ENCODE results near the gene PELI2.

PELI2 gene

DNA sequence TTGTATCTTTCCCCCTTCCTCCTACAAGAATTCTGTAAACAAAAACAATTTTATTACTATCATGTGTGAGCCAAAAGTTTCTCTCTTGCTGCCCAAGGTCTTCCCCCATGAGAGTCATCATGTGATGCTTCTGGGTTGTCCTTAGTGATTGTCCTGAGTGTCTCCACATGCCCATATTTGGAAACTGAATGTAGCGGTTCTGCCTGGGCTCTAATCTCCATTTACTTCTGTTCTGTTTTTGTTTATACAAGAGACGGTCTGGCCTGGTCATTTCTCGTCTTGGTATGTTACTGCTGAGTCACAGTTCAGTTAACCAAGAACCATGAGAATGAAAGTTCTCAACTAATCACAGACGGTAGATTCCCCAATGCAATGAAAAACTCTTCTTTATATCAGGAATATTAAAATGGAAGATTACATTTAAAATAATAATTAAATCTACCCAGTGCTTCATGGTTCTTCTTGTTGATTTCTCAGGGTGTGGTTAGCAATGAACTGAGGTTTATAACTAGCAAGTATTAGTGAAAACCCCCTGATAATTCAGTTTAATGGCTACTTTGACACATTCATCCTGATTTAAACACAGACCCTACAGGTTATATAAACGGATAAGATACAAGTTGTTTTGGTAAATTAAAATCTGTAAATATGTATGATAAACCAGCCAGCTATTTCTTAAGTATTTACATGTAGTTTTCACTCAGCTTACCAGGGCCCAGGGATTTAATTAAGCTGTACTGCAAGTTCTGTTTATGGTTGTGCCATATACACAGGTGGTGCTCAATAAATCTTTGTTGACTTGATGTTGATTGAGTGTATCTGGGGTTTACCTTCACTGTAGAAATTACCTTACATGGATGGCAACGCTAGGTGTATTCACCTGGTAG, 81.1 kb downstream of the PELI2 start:
- no peak overlapping the region for H3K9ac ChIP-seq (ENCODE audit: low read depth in 1 of 2, low read length in 2 of 2)
- peaks cover 30 to 43% of the 10 kb centered on the region in 2 donors for H3K4me1 ChIP-seq (ENCODE audit: control insufficient read depth in 1 of 2, insufficient read depth in 2 of 2, low read length in 2 of 2)
- H3K27ac ChIP-seq (ENCODE audit: low read depth, low read length), result peak overlapping the region; percentile 53
- no peaks in the 10 kb centered on the region for H3K27me3 ChIP-seq (ENCODE audit: control insufficient read depth in 1 of 2, insufficient read depth in 2 of 2, low read length in 2 of 2)
- no peaks in the 10 kb centered on the region for H3K9me3 ChIP-seq (ENCODE audit: control insufficient read depth in 1 of 2, low read length in 2 of 2)
- H3K4me3 ChIP-seq (ENCODE audit: low read depth in 1 of 2, low read length in 2 of 2), result no peak overlapping the region
- no peaks in the 10 kb centered on the region for H3K36me3 ChIP-seq (ENCODE audit: control insufficient read depth in 1 of 2, insufficient read depth in 2 of 2, low read length in 2 of 2)

DNA sequence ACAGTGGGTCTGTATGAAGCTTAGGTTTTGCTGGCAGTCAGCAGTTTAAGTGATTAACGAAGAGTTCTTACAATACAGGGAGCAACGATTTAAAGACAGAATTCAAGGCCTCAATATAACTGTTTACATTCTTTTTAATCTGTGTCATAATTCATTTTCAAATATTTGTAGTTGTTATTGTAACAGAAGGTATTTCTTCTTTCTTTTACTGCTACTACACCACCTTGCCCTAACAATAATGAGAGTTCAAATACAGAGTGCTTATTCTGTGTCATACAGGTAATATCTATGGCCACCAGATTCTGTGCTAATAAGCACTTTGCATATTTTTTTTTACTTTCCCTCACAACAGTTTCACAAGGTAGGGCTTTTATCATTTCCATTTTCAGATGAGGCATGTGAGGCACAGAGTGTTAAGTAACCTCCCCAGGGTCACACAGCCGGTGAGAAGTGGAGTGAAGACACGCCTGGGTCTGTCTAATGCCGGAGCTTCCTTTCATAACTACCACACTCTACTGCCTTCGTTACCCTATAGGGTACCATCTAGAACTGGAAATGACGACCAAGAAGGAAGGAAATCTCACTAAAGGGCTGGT, 81.9 kb downstream of the PELI2 start:
- peak overlapping the region; percentile 53 for H3K27ac ChIP-seq (ENCODE audit: low read depth, low read length)
- no peaks in the 10 kb centered on the region for H3K27me3 ChIP-seq (ENCODE audit: control insufficient read depth in 1 of 2, insufficient read depth in 2 of 2, low read length in 2 of 2)
- H3K9me3 ChIP-seq (ENCODE audit: control insufficient read depth in 1 of 2, low read length in 2 of 2), result no peaks in the 10 kb centered on the region
- no peak overlapping the region for H3K9ac ChIP-seq (ENCODE audit: low read depth in 1 of 2, low read length in 2 of 2)
- H3K36me3 ChIP-seq (ENCODE audit: control insufficient read depth in 1 of 2, insufficient read depth in 2 of 2, low read length in 2 of 2), result no peaks in the 10 kb centered on the region
- H3K4me1 ChIP-seq (ENCODE audit: control insufficient read depth in 1 of 2, insufficient read depth in 2 of 2, low read length in 2 of 2), result peaks cover 31 to 48% of the 10 kb centered on the region in 2 donors
- no peak overlapping the region for H3K4me3 ChIP-seq (ENCODE audit: low read depth in 1 of 2, low read length in 2 of 2)

DNA sequence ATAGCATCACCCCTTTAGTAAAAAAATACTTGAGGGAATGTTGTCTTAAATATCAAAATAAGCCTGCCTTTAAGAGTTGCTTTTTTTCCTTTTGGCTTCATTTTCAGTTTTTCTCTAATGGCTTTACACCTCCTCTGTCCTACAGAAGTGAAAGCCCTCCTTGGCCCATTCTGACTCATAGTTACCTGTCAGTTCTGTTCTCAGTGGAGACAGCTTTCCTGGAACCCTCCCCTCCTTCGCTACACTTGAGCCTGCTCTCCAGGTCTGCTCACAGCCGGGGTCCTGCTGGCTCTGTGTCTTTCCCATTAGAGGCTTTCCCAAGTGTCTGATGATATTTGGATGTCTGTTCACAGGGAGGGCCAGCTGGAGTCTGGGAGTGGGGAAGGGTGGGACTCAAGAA, 84.0 kb downstream of the PELI2 start:
- H3K27ac ChIP-seq (ENCODE audit: low read depth, low read length), result no peak overlapping the region
- H3K9me3 ChIP-seq (ENCODE audit: control insufficient read depth in 1 of 2, low read length in 2 of 2), result no peaks in the 10 kb centered on the region
- H3K4me3 ChIP-seq (ENCODE audit: low read depth in 1 of 2, low read length in 2 of 2), result no peak overlapping the region
- H3K27me3 ChIP-seq (ENCODE audit: control insufficient read depth in 1 of 2, insufficient read depth in 2 of 2, low read length in 2 of 2), result no peaks in the 10 kb centered on the region
- peaks cover 34 to 54% of the 10 kb centered on the region in 2 donors for H3K4me1 ChIP-seq (ENCODE audit: control insufficient read depth in 1 of 2, insufficient read depth in 2 of 2, low read length in 2 of 2)
- no peaks in the 10 kb centered on the region for H3K36me3 ChIP-seq (ENCODE audit: control insufficient read depth in 1 of 2, insufficient read depth in 2 of 2, low read length in 2 of 2)
- H3K9ac ChIP-seq (ENCODE audit: low read depth in 1 of 2, low read length in 2 of 2), result no peak overlapping the region

DNA sequence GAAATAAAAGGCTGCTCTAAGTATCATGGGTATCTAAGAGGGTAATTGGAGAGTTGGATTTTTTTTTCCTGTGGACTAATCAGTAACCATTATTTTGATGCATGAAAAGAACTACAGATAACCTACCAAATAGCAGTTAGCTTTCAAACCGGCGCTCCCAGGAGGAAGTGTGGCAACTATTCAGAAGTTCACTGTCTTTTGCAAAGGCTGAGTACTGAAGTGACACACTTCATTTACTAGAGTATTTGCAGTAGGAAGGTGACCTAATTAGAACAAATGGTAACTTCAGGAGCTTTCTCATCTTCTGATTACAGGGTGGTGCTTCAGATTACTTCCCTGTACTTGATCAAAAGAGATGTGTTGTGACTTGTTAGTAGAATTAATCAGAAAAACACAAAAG, 87.7 kb downstream of the PELI2 start:
- no peaks in the 10 kb centered on the region for H3K27me3 ChIP-seq (ENCODE audit: control insufficient read depth in 1 of 2, insufficient read depth in 2 of 2, low read length in 2 of 2)
- H3K27ac ChIP-seq (ENCODE audit: low read depth, low read length), result no peak overlapping the region
- peak overlapping the region; percentile 25 to 28 for H3K4me3 ChIP-seq (ENCODE audit: low read depth in 1 of 2, low read length in 2 of 2)
- H3K36me3 ChIP-seq (ENCODE audit: control insufficient read depth in 1 of 2, insufficient read depth in 2 of 2, low read length in 2 of 2), result no peaks in the 10 kb centered on the region
- no peak overlapping the region for H3K9ac ChIP-seq (ENCODE audit: low read depth in 1 of 2, low read length in 2 of 2)
- no peaks in the 10 kb centered on the region for H3K9me3 ChIP-seq (ENCODE audit: control insufficient read depth in 1 of 2, low read length in 2 of 2)
- peaks cover 46 to 56% of the 10 kb centered on the region in 2 donors for H3K4me1 ChIP-seq (ENCODE audit: control insufficient read depth in 1 of 2, insufficient read depth in 2 of 2, low read length in 2 of 2)

DNA sequence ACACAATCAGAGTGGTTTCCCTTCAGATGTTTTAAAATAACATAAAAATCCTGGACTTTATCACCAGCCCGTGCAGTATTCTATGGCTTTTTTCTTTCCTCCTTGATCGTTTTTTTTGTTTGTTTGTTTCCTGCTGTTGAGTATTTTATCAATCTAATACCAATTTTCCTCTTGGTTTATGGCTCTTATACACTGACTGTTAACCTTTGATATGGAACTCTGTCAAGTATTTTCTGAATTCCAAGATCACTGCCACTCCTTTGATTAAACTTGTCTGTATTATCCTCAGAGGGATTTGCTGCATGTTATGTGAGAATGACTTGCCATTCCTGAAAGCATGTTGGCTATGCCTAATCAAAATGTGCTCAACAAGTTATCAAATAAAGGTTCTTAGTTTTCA, 88.4 kb downstream of the PELI2 start:
- Histone ChIP-seq H3K9me3 (ENCODE audit: control insufficient read depth in 1 of 2, low read length in 2 of 2) (no peaks in the 10 kb centered on the region), H3K4me1 (ENCODE audit: control insufficient read depth in 1 of 2, insufficient read depth in 2 of 2, low read length in 2 of 2) (peaks cover 46 to 56% of the 10 kb centered on the region in 2 donors), H3K9ac (ENCODE audit: low read depth in 1 of 2, low read length in 2 of 2) (no peak overlapping the region), H3K27me3 (ENCODE audit: control insufficient read depth in 1 of 2, insufficient read depth in 2 of 2, low read length in 2 of 2) (no peaks in the 10 kb centered on the region), H3K27ac (ENCODE audit: low read depth, low read length) (no peak overlapping the region), H3K36me3 (ENCODE audit: control insufficient read depth in 1 of 2, insufficient read depth in 2 of 2, low read length in 2 of 2) (no peaks in the 10 kb centered on the region), H3K4me3 (ENCODE audit: low read depth in 1 of 2, low read length in 2 of 2) (no peak overlapping the region)

DNA sequence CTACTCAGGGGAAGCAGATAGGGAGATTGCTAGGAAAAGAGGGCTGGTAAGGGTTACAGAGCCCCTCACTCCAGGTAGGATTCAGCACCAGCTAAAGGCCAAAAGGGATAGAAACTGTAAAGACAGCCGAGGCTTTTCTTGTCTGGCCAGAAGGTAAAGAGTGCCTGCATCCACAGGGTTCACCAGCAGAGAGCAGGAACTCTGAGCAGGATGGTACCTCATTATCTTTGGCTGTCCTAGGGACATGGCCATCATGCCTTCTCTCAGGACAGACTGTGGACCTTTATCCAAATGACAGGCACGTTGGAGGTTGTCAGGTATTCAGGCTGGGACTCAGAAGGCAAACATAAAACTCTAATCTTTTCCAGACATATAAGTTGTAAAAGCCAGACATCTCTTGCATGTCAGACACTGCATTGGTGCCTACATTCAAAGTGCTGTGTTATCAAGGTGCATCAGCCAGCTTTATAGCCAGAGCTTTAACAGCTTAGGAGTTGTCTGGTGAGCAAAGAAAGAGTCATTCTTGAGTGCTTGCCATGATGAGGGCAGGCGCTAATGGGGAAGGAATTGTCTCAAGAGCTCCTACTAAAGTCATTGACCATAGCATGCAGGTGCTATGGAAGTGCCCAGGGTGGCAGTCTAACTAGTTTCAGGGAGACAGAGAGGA, 89.5 kb downstream of the PELI2 start:
- Histone ChIP-seq H3K9ac (ENCODE audit: low read depth in 1 of 2, low read length in 2 of 2) (no peak overlapping the region), H3K4me1 (ENCODE audit: control insufficient read depth in 1 of 2, insufficient read depth in 2 of 2, low read length in 2 of 2) (peaks cover 40 to 52% of the 10 kb centered on the region in 2 donors), H3K4me3 (ENCODE audit: low read depth in 1 of 2, low read length in 2 of 2) (peak overlapping the region in 1 of 2 donors; percentile 4), H3K9me3 (ENCODE audit: control insufficient read depth in 1 of 2, low read length in 2 of 2) (no peaks in the 10 kb centered on the region), H3K27ac (ENCODE audit: low read depth, low read length) (no peak overlapping the region), H3K27me3 (ENCODE audit: control insufficient read depth in 1 of 2, insufficient read depth in 2 of 2, low read length in 2 of 2) (no peaks in the 10 kb centered on the region), H3K36me3 (ENCODE audit: control insufficient read depth in 1 of 2, insufficient read depth in 2 of 2, low read length in 2 of 2) (no peaks in the 10 kb centered on the region)

DNA sequence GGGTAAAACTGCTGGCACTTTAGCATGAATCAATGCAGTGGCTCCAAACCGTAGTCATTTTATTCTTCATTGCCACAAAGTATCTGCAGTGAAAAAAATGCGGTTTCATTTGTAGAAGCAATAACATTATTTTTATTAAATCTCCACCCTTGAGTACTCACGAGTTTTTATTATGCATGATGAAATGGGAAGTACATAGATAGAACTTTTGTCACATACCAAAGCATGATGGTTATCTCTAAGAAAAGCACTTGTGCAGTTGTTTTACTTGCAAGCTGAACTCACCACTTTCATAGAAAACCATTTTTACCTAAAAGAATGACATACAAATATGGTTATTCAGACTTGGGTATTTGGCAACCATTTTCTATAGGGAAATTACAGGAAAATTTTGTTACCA, 90.3 kb downstream of the PELI2 start:
- Histone ChIP-seq H3K9me3 (ENCODE audit: control insufficient read depth in 1 of 2, low read length in 2 of 2) (no peaks in the 10 kb centered on the region), H3K27me3 (ENCODE audit: control insufficient read depth in 1 of 2, insufficient read depth in 2 of 2, low read length in 2 of 2) (no peaks in the 10 kb centered on the region), H3K4me1 (ENCODE audit: control insufficient read depth in 1 of 2, insufficient read depth in 2 of 2, low read length in 2 of 2) (peaks cover 36 to 50% of the 10 kb centered on the region in 2 donors), H3K27ac (ENCODE audit: low read depth, low read length) (no peak overlapping the region), H3K36me3 (ENCODE audit: control insufficient read depth in 1 of 2, insufficient read depth in 2 of 2, low read length in 2 of 2) (no peaks in the 10 kb centered on the region), H3K9ac (ENCODE audit: low read depth in 1 of 2, low read length in 2 of 2) (no peak overlapping the region), H3K4me3 (ENCODE audit: low read depth in 1 of 2, low read length in 2 of 2) (no peak overlapping the region)

DNA sequence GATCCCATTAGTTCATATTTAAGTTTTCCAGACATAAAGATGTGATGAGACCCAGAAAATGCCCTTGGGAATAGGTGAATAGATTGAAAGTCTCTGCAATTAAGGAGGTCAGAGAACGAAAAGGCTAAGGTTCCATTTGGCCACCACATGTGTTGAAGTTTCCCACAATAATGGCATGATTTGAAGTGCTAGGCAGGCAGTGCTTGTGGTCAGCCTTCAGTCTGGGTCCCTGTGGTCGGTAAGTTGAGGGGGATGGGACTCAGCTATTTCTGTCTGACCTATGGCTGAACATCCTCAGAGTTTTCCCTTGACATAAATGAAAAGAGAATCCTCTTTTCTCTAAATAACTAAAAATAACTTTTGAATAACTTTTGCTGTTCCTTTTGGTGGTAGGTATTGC, 92.4 kb downstream of the PELI2 start:
- Histone ChIP-seq H3K9ac (ENCODE audit: low read depth in 1 of 2, low read length in 2 of 2) (no peak overlapping the region), H3K4me3 (ENCODE audit: low read depth in 1 of 2, low read length in 2 of 2) (no peak overlapping the region), H3K27me3 (ENCODE audit: control insufficient read depth in 1 of 2, insufficient read depth in 2 of 2, low read length in 2 of 2) (no peaks in the 10 kb centered on the region), H3K36me3 (ENCODE audit: control insufficient read depth in 1 of 2, insufficient read depth in 2 of 2, low read length in 2 of 2) (no peaks in the 10 kb centered on the region), H3K27ac (ENCODE audit: low read depth, low read length) (no peak overlapping the region), H3K9me3 (ENCODE audit: control insufficient read depth in 1 of 2, low read length in 2 of 2) (no peaks in the 10 kb centered on the region), H3K4me1 (ENCODE audit: control insufficient read depth in 1 of 2, insufficient read depth in 2 of 2, low read length in 2 of 2) (peaks cover 25 to 32% of the 10 kb centered on the region in 2 donors)

DNA sequence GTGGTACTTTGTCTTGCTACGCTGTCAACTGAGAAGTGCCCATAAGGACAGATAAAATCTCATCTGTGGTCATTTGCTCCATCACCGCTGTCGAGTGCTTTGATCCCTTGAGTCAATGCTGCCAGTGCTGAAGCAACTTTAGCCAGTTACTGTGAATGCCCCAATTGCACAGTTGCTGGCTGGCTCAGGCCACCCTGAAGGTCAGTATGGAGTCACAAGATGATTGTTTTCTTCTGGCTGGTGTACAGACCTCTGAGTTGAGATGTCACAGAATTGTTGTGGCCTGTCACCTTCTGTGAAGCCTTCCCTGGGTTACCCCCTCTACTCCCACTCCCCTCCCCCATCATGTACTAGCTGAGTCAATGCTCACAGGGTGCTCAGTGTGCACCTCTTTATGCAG, 92.9 kb downstream of the PELI2 start:
- H3K9me3 ChIP-seq (ENCODE audit: control insufficient read depth in 1 of 2, low read length in 2 of 2), result no peaks in the 10 kb centered on the region
- H3K4me3 ChIP-seq (ENCODE audit: low read depth in 1 of 2, low read length in 2 of 2), result no peak overlapping the region
- H3K27ac ChIP-seq (ENCODE audit: low read depth, low read length), result no peak overlapping the region
- peaks cover 23 to 29% of the 10 kb centered on the region in 2 donors for H3K4me1 ChIP-seq (ENCODE audit: control insufficient read depth in 1 of 2, insufficient read depth in 2 of 2, low read length in 2 of 2)
- H3K27me3 ChIP-seq (ENCODE audit: control insufficient read depth in 1 of 2, insufficient read depth in 2 of 2, low read length in 2 of 2), result no peaks in the 10 kb centered on the region
- no peak overlapping the region for H3K9ac ChIP-seq (ENCODE audit: low read depth in 1 of 2, low read length in 2 of 2)
- no peaks in the 10 kb centered on the region for H3K36me3 ChIP-seq (ENCODE audit: control insufficient read depth in 1 of 2, insufficient read depth in 2 of 2, low read length in 2 of 2)

DNA sequence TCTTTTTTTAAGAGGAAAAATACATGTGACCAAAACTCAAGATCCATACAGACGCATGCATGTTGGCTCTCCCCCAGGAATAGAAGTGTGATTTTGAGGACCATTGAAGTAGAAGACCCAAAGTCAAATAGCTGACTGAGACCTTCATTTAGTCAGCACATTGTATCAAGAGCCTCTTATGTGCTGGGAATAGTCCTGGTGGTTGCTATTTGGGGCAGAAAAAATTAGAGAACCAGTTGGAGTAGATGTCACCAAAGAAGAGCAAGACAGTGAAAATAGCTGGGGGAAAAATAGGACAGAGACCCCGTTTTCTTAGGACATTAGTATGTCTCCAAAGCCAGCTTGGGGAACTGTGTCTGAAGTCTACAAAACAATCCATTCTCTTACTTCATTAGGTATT, 93.6 kb downstream of the PELI2 start:
- H3K27ac ChIP-seq (ENCODE audit: low read depth, low read length), result no peak overlapping the region
- H3K36me3 ChIP-seq (ENCODE audit: control insufficient read depth in 1 of 2, insufficient read depth in 2 of 2, low read length in 2 of 2), result no peaks in the 10 kb centered on the region
- no peak overlapping the region for H3K4me3 ChIP-seq (ENCODE audit: low read depth in 1 of 2, low read length in 2 of 2)
- no peaks in the 10 kb centered on the region for H3K9me3 ChIP-seq (ENCODE audit: control insufficient read depth in 1 of 2, low read length in 2 of 2)
- no peak overlapping the region for H3K9ac ChIP-seq (ENCODE audit: low read depth in 1 of 2, low read length in 2 of 2)
- peaks cover 20 to 29% of the 10 kb centered on the region in 2 donors for H3K4me1 ChIP-seq (ENCODE audit: control insufficient read depth in 1 of 2, insufficient read depth in 2 of 2, low read length in 2 of 2)
- no peaks in the 10 kb centered on the region for H3K27me3 ChIP-seq (ENCODE audit: control insufficient read depth in 1 of 2, insufficient read depth in 2 of 2, low read length in 2 of 2)

All from duodenal mucosa (tissue), 2 donors.